Mucosa of descending colon (tissue), 3 donors: ENCODE results near the gene LAMC2. TPM values are rescaled to one million over a fixed set of nuclear protein-coding genes. Genes with fewer than 3 reads are reported as not detected.

Source experiments
- ATAC-seq: fragments of 200-7000 bp; cut with Tn5 transposase; one replicate; pipeline ENCODE4 v1.9.1; 2020; ENCODE audit warnings: mild to moderate bottlenecking, moderate library complexity
- DNase-seq, 3 donors: peaks; one replicate each; pipeline ENCODE4 v3.0.0-alpha.2; 2020
- H3K36me3 ChIP-seq: fragments of 200-600 bp; one replicate; pipeline ENCODE4 v1.8.0; 2021; ENCODE audit warnings: low read depth, mild to moderate bottlenecking
- H3K4me1 ChIP-seq: fragments of 200-600 bp; one replicate; pipeline ENCODE4 v1.8.0; 2021; ENCODE audit warnings: low read depth, mild to moderate bottlenecking
- H3K4me3 ChIP-seq: fragments of 200-600 bp; one replicate; pipeline ENCODE4 v1.8.0; 2021; ENCODE audit warnings: mild to moderate bottlenecking
- H3K9me3 ChIP-seq: fragments of 200-600 bp; one replicate; pipeline ENCODE4 v1.8.0; 2021; ENCODE audit warnings: mild to moderate bottlenecking
- intact Hi-C, 2 donors: fragments of 100-400 bp; cut with DNase I in 1 of 2; cut with micrococcal nuclease in 1 of 2; formaldehyde crosslinking; loops; one replicate each; pipeline versions ENCODE4 v1.11.0 to v1.11.1; 2022; cut with DNase I, micrococcal nuclease
- total RNA-seq, 3 donors: library from RNA; stranded (reverse); fragmentation: NEBNext Ultra II Directional in 2 of 3; extraction: Animal tissue kit (Norgen Biotek cat#: 25700) in 2 of 3; gene quantifications; one replicate each; pipeline versions ENCODE4 v1.2.1 to v1.2.4, GENCODE V29; 2021 to 2023
- TF ChIP-seq, protein P1 (sequence below): fragments of 200-600 bp; IDR thresholded peaks from one replicate; pipeline ENCODE4 v1.8.0; 2022; ENCODE audit warnings: antibody characterized with exemption, mild to moderate bottlenecking
- donor health status: DM: no; HTN: no; CAD: no; lungs with moderate emphysema.
- donor health status: DM: no; HTN: no; CAD: no.
- donor health status: DM: no; HTN: yes; CAD: no.

LAMC2 gene
- total RNA-seq, 3 donors from 2014 or later: 16.3 to 36.9 (median 31.0) TPM

DNA sequence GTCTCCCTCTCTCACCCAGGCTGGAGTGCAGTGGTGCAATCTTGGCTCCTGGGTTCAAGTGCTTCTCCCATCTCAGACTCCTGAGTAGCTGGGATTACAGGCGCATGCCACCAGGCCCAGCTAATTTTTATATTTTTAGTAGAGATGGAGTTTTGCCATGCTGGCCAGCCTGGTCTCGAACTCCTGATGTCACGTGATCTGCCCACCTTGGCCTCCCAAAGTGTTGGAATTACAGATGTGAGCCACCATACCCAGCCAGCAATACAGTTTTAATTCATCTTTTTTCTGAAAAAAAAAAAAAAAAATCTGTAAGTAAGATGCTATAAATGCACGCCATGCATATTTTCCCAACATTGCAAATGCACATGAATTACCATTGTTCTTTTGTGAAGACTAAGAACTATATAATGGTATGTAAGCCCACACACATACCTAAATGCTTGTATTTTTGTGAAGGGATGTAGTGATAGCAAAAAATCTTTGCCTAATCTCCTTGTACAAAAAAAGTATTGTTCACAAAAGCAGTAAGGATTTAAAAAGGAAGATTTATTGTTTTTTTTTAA is 8.0 kb downstream of the LAMC2 start:
- intact Hi-C loops: no loop called here
- H3K4me1 ChIP-seq: peaks cover 4% of the 10 kb centered on the region
- DNase-seq: no peak
- H3K9me3 ChIP-seq: no peaks in the 10 kb centered on the region
- no peaks in the 10 kb centered on the region for H3K36me3 ChIP-seq
- ATAC-seq: no peak
- no peak overlapping the region for H3K4me3 ChIP-seq
- TF ChIP-seq, protein P1, sequence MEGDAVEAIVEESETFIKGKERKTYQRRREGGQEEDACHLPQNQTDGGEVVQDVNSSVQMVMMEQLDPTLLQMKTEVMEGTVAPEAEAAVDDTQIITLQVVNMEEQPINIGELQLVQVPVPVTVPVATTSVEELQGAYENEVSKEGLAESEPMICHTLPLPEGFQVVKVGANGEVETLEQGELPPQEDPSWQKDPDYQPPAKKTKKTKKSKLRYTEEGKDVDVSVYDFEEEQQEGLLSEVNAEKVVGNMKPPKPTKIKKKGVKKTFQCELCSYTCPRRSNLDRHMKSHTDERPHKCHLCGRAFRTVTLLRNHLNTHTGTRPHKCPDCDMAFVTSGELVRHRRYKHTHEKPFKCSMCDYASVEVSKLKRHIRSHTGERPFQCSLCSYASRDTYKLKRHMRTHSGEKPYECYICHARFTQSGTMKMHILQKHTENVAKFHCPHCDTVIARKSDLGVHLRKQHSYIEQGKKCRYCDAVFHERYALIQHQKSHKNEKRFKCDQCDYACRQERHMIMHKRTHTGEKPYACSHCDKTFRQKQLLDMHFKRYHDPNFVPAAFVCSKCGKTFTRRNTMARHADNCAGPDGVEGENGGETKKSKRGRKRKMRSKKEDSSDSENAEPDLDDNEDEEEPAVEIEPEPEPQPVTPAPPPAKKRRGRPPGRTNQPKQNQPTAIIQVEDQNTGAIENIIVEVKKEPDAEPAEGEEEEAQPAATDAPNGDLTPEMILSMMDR: no peak

DNA sequence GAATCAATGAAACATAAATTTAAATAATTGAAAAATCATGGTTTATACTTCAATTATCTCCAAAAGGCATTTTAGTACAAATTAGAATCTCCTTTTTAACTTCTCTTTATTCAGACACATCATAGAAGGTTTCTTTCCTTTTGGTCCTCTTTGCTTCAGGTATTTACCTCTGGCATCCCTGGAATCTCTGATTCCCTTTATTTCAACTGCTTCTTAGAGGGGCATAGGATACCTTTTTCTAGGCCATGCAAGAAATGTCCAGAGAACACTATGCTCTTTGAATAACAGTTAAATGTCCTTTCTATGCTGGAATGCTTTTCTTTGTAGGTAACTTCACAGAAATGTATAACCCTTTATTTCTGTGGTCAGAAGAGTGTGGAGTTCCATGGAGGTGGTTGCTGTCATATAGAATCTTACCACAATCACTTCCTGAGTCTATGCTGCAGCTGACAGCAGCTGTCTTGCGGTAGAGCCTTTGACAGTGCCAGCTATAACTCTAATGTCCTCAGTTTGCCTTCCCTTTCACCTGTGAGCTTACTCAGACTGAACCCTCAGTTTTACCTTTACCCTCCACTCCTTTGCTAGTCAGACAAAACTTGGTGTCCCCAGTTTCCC is 8.6 kb downstream of the LAMC2 start:
- H3K4me1 ChIP-seq: peaks cover 4% of the 10 kb centered on the region
- ATAC-seq: peak; percentile 52
- intact Hi-C loops: no loop called here
- no peaks in the 10 kb centered on the region for H3K36me3 ChIP-seq
- TF ChIP-seq, protein P1: no peak
- no peaks in the 10 kb centered on the region for H3K9me3 ChIP-seq
- H3K4me3 ChIP-seq: no peak overlapping the region
- DNase-seq: no peak

DNA sequence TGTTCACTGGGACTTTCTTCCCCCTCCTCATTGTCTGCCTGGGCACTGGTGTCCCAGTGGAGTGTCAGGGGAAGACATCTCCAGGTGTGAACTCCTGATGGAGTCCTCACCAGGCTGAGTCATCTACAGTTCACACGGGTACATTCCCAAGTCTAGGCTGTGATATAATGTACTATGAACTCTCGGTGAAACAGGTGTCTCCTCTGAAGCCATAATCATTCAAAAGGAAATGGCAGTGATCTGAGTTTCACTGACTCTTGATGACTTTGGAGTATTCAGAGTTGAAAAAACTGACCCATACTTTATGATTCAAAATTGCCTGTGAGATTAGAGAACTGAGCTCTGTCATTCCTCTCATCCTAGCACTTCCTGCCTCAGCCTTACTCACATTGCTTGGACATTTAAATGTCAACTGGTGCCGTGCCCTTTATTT is 9.1 kb downstream of the LAMC2 start:
- Histone ChIP-seq H3K4me3 (no peak overlapping the region), H3K9me3 (no peaks in the 10 kb centered on the region), H3K36me3 (no peaks in the 10 kb centered on the region), H3K4me1 (peaks cover 4% of the 10 kb centered on the region)
- TF ChIP-seq, protein P1: no peak
- intact Hi-C loops: no loop called here
- ATAC-seq: peak; percentile 97
- peak in 1 of 3 donors; percentile 35 for DNase-seq

DNA sequence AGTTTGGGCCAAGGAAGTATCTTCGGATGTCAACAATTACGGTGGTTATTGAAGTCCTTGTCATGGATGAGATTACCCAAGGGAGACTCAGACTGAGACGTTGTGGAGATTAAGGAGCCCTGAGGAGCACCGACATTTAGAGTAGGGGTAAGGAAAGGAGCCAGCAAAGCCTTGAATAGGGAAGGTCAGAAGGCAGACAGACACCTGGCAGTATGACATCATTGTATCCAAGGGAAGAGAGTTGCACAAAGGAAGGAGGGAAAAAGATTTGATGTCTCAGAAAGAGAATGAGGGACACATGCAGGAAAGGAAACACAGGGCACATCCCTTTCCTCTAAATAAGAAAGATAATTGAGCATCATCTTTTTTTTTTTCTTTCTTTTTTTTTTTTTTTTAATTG is 11.7 kb downstream of the LAMC2 start:
- intact Hi-C loops: no loop called here

DNA sequence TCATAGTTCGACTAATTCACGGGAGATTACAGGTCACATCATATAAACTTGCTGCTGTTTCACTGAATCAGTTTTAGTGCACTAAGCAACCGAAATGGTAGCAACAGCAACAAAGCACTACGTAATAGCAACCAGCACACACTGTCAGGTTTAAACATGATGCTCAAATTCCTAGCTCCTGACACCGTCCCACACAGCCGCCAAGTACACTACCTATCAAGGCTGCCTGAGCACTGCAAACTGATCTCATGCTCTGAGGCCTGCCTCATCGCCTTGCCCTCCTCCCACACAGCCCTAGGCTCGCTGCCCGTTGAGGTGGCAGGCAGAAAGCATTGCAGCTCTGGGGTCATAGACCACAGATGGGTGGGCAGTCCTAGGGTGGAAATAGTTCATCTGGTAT is 12.4 kb downstream of the LAMC2 start:
- TF ChIP-seq, protein P1: no peak
- H3K4me1 ChIP-seq: peaks cover 4% of the 10 kb centered on the region
- H3K36me3 ChIP-seq: no peaks in the 10 kb centered on the region
- no peak overlapping the region for H3K4me3 ChIP-seq
- intact Hi-C loops: no loop called here
- H3K9me3 ChIP-seq: no peaks in the 10 kb centered on the region
- ATAC-seq: peak; percentile 14
- DNase-seq: no peak

More for the DNA sequence above, 11.7 kb downstream of the LAMC2 start:
- Histone ChIP-seq H3K4me3 (no peak overlapping the region), H3K9me3 (no peaks in the 10 kb centered on the region), H3K4me1 (peaks cover 4% of the 10 kb centered on the region), H3K36me3 (no peaks in the 10 kb centered on the region)
- no peak for DNase-seq
- TF ChIP-seq, protein P1: no peak
- no peak for ATAC-seq
